C4-2B (cell line): Measurements from ENCODE around the gene NMNAT3.

Experiments used
- H3K27ac ChIP-seq: fragments of 450-650 bp; 2 replicates; pipeline ENCODE4 v1.5.1; 2017
- ZFX ChIP-seq: fragments of 450-650 bp; IDR thresholded peaks from 2 replicates; pipeline ENCODE4 v1.6.1; 2017
- TF ChIP-seq, protein P1 (sequence below): fragments of 450-650 bp; conservative IDR thresholded peaks from 2 replicates; pipeline ENCODE4 v1.5.1; 2017; ENCODE audit warnings: mild to moderate bottlenecking

The NMNAT3 gene

DNA sequence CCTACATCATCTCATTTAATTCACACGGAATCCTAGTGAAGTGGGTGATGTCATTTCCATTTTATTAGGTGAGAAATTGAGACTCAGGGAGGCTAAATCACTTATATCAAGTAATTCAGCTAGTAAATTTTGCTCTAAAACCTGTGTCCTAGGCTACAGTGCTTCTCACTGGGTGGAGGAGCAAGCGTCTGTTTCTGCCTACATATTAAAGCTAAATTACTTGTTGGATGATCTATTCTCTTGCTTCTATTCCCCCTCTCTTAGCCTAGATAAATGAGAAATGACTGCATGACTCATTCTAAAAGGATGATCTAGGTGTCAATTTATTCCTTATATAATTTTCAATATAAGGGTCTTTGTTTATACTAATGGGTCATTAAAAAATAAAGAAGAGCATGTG lies 100.4 kb downstream of the NMNAT3 start:
- TF ChIP-seq, protein P1, sequence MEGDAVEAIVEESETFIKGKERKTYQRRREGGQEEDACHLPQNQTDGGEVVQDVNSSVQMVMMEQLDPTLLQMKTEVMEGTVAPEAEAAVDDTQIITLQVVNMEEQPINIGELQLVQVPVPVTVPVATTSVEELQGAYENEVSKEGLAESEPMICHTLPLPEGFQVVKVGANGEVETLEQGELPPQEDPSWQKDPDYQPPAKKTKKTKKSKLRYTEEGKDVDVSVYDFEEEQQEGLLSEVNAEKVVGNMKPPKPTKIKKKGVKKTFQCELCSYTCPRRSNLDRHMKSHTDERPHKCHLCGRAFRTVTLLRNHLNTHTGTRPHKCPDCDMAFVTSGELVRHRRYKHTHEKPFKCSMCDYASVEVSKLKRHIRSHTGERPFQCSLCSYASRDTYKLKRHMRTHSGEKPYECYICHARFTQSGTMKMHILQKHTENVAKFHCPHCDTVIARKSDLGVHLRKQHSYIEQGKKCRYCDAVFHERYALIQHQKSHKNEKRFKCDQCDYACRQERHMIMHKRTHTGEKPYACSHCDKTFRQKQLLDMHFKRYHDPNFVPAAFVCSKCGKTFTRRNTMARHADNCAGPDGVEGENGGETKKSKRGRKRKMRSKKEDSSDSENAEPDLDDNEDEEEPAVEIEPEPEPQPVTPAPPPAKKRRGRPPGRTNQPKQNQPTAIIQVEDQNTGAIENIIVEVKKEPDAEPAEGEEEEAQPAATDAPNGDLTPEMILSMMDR: no peak
- no peak overlapping the region for H3K27ac ChIP-seq

- TF ChIP-seq, protein P1: no peak; the same call in 1 of the 2 replicates
- no peak for TF ChIP-seq ZFX
- H3K27ac ChIP-seq: no peak overlapping the region
Measured at GRCh38 chr3:139574026-139574947, 103.5 kb downstream of the NMNAT3 start.

DNA sequence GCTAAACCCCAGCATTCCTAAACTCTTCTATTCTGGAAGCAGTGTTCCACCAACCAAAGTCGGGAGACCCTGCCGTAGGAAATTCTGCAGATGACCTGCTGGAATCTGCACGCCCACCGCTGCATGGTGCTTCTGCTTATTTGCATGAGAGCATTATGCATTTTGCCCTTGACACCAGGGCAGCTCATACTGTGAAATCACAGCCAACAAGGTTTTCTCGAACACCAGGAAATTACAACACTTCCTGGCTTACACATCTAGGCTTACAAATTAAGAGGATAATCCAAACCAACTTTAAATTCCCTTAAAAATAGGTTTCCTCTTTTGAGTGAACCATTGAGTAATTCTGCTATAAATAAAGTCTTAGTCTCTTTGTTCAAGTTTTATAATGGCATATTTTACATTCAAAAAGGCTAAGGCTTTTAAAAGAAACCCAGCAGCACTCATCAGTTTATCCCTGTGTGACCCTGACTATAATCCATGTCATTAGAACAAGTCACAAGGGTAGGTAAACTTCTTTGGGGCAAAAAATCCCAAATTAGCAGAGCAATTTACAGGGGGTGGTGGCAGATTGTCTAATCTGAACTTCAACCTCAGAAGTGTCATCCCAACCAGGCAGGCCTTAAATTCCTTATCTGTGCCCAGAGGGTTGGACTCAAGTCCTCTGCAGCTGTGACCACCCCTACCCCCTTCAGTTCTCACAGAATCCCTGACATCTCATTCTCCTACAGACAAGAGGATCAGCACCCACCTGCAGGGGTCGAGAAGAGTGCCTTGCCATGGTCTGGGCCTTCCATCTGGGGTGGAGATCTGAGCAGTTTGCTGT lies 104.7 kb downstream of the NMNAT3 start:
- H3K27ac ChIP-seq: no peak overlapping the region
- TF ChIP-seq, protein P1: no peak
- no peak for TF ChIP-seq ZFX

DNA sequence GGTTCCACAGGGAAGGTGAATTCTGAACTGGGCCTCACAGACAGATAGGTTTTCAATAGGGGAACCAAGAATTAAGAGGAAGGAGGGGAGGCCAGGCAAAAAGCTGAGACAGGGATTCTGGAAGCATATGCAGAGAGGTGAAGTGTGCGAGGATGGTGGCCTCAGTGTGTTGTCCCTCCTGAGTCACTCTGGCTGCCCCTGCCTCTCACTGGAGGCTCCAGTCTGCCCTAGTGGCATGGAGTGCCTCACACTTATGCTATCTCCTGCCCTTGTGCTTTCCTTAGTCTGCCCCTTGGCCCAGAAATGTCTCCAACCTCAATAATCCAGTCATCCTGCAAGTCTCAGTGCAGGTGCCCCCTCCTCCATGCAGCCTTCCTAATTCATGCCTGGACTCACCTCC lies 106.1 kb downstream of the NMNAT3 start:
- TF ChIP-seq, protein P1: no peak
- no peak for TF ChIP-seq ZFX
- H3K27ac ChIP-seq: no peak overlapping the region

DNA sequence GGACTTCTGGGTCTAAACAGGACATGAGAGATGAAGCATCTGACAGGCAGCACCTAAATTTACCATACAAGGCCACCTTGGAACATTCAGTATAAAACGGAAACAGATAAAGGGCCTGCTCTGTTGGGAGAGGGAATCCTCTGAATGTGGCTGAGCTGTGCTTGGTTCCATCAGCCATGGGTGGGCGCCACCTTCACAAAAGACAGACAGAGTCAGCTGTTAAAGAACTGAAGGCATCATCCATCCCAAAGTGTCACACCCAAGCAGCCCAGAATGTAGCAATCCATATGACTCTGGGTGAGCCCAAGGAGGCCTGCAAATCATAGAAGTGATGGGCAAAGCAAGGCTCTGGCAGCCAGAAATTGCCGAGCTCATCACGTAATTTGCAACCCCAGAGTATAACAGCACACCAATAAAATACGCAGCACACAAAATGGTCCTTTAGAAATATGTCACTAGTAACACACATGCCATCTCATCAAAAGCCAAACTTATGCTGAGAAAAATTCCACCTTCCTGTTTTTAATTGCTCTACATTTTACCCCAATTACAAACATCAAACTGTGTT lies 113.4 kb downstream of the NMNAT3 start:
- H3K27ac ChIP-seq: no peak overlapping the region
- TF ChIP-seq ZFX: no peak
- TF ChIP-seq, protein P1: peak; percentile 24

GRCh38 chr3:139561959-139562676 lies 115.7 kb downstream of the NMNAT3 start:
- TF ChIP-seq, protein P1: peak; percentile 90
- TF ChIP-seq ZFX: no peak
- H3K27ac ChIP-seq: no peak overlapping the region
